ENCODE results near the gene MRPL24.
A peak's percentile ranks its signal among the peaks of the same experiment; 100 is the strongest.

Gene MRPL24

DNA sequence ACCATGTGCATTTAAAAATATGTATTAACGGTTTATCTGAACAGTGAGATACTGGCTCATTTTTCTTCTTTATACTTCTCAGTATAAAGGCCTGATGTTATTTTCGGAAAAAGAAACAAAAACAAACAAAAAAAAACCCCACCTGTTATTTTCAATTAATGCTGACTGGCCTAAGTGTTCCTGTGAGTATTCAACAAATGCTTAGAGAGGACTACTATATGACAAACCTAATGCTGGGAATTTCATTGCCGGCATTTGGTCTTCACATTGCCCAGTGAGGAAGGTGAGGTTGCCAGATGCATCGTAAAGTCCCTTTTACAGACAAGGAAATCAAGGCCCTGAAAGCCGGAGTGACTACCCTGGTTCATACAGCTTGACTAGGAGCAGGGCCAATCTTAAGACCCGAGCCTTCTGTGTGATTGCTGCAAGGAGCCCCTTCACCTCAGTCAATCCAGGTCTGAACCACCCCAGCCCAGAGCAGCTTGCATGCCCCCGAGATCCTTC is 599 bp downstream of the MRPL24 start:
- Histone ChIP-seq H4K20me1 (ENCODE audit: insufficient read depth, low read length) (no peaks in the 10 kb centered on the region), H2AFZ (ENCODE audit: low read length) (peak overlapping the region; percentile 47), H3F3A (ENCODE audit: insufficient read depth, low read length) (peaks cover 53% of the 10 kb centered on the region), H3K27ac (ENCODE audit: low read length) (peak overlapping the region; percentile 81), H3K4me3 (ENCODE audit: low read length) (peak overlapping the region; percentile 80), H3K4me1 (ENCODE audit: low read length) (peaks cover 22% of the 10 kb centered on the region), H3K9ac (ENCODE audit: low read length) (peak overlapping the region; percentile 78), H3K9me3 (replicated peaks; ENCODE audit: insufficient read depth, low read length) (no peaks in the 10 kb centered on the region), H3K9me2 (replicated peaks; ENCODE audit: insufficient read depth, low read length) (no peaks in the 10 kb centered on the region), H3K27me3 (replicated peaks; ENCODE audit: insufficient read depth, low read length) (no peaks in the 10 kb centered on the region), H3K36me3 (replicated peaks; ENCODE audit: insufficient read depth, low read length) (no peaks in the 10 kb centered on the region), H3K79me2 (ENCODE audit: low read length) (peaks cover 41% of the 10 kb centered on the region), H3K4me2 (ENCODE audit: low read depth, low read length) (peak overlapping the region; percentile 65)
- TF ChIP-seq EZH2phosphoT487 (IDR thresholded peaks at IDR 0.05; ENCODE audit: low read length) (no peak), EZH2 (optimal IDR thresholded peaks at IDR 0.05; ENCODE audit: low read depth, low read length) (no peak)
- TF ChIP-seq, protein P1, sequence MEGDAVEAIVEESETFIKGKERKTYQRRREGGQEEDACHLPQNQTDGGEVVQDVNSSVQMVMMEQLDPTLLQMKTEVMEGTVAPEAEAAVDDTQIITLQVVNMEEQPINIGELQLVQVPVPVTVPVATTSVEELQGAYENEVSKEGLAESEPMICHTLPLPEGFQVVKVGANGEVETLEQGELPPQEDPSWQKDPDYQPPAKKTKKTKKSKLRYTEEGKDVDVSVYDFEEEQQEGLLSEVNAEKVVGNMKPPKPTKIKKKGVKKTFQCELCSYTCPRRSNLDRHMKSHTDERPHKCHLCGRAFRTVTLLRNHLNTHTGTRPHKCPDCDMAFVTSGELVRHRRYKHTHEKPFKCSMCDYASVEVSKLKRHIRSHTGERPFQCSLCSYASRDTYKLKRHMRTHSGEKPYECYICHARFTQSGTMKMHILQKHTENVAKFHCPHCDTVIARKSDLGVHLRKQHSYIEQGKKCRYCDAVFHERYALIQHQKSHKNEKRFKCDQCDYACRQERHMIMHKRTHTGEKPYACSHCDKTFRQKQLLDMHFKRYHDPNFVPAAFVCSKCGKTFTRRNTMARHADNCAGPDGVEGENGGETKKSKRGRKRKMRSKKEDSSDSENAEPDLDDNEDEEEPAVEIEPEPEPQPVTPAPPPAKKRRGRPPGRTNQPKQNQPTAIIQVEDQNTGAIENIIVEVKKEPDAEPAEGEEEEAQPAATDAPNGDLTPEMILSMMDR (IDR thresholded peaks at IDR 0.05; ENCODE audit: low read length): no peak
- DNase-seq: peak; percentile 68

DNA sequence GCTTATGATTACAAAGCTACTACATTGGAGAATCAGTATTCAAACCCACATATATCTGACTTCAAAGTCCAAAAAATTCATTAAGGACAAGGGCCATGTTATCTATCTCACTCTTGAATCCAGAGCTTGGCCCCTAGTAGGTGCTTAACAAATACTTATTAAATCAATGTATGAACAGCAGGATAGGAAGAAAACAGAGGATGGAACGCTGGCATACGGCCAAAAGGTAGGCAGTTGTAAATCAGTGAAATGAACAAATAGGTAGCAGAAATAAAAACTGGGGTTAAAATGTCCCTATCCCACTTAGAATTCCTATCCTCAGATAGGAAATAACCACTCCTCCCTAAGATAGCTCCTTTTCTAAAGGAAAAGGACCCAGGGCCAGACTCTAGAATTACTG is 2.0 kb downstream of the MRPL24 start:
- Histone ChIP-seq H2AFZ (ENCODE audit: low read length) (no peak overlapping the region), H3K27me3 (replicated peaks; ENCODE audit: insufficient read depth, low read length) (no peaks in the 10 kb centered on the region), H4K20me1 (ENCODE audit: insufficient read depth, low read length) (no peaks in the 10 kb centered on the region), H3K9me3 (replicated peaks; ENCODE audit: insufficient read depth, low read length) (no peaks in the 10 kb centered on the region), H3K9me2 (replicated peaks; ENCODE audit: insufficient read depth, low read length) (no peaks in the 10 kb centered on the region), H3K4me2 (ENCODE audit: low read depth, low read length) (no peak overlapping the region), H3K36me3 (replicated peaks; ENCODE audit: insufficient read depth, low read length) (no peaks in the 10 kb centered on the region), H3K9ac (ENCODE audit: low read length) (no peak overlapping the region), H3F3A (ENCODE audit: insufficient read depth, low read length) (peaks cover 42% of the 10 kb centered on the region), H3K4me1 (ENCODE audit: low read length) (peaks cover 22% of the 10 kb centered on the region), H3K4me3 (ENCODE audit: low read length) (no peak overlapping the region), H3K27ac (ENCODE audit: low read length) (no peak overlapping the region), H3K79me2 (ENCODE audit: low read length) (peaks cover 29% of the 10 kb centered on the region)
- DNase-seq: no peak
- TF ChIP-seq EZH2phosphoT487 (IDR thresholded peaks at IDR 0.05; ENCODE audit: low read length) (no peak), EZH2 (optimal IDR thresholded peaks at IDR 0.05; ENCODE audit: low read depth, low read length) (no peak)
- TF ChIP-seq, protein P1 (IDR thresholded peaks at IDR 0.05; ENCODE audit: low read length): no peak

DNA sequence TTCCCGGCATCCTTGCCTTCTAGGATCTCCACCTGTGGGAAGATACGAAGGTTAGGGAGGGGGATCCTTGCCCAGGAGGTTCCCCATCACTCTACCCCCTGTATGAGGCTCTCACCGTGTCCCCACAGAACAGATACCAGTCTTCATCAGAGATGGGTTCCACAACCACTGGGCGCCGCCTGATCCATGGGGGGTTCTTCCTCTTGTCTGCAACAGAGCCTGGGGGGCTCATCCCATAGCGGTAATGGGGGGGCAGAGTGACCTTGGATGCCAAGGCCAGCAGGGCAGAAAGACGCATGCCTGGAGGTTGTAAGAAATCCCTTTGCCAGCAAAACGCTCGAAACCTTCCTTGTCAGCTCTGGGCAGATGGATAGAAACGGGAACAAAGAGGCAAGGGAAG is 2.5 kb downstream of the MRPL24 start:
- Histone ChIP-seq H3K27ac (ENCODE audit: low read length) (no peak overlapping the region), H3K36me3 (replicated peaks; ENCODE audit: insufficient read depth, low read length) (no peaks in the 10 kb centered on the region)

More for the DNA sequence above, 2.5 kb downstream of the MRPL24 start:
- Histone ChIP-seq H2AFZ (ENCODE audit: low read length) (no peak overlapping the region), H3K9me2 (replicated peaks; ENCODE audit: insufficient read depth, low read length) (no peaks in the 10 kb centered on the region), H4K20me1 (ENCODE audit: insufficient read depth, low read length) (no peaks in the 10 kb centered on the region), H3K9ac (ENCODE audit: low read length) (no peak overlapping the region), H3F3A (ENCODE audit: insufficient read depth, low read length) (peaks cover 37% of the 10 kb centered on the region), H3K27me3 (replicated peaks; ENCODE audit: insufficient read depth, low read length) (no peaks in the 10 kb centered on the region), H3K4me1 (ENCODE audit: low read length) (peaks cover 22% of the 10 kb centered on the region), H3K79me2 (ENCODE audit: low read length) (peaks cover 24% of the 10 kb centered on the region), H3K9me3 (replicated peaks; ENCODE audit: insufficient read depth, low read length) (no peaks in the 10 kb centered on the region), H3K4me2 (ENCODE audit: low read depth, low read length) (no peak overlapping the region), H3K4me3 (ENCODE audit: low read length) (no peak overlapping the region)
- no peak for DNase-seq
- TF ChIP-seq EZH2 (optimal IDR thresholded peaks at IDR 0.05; ENCODE audit: low read depth, low read length): no peak
- no peak for TF ChIP-seq EZH2phosphoT487 (IDR thresholded peaks at IDR 0.05; ENCODE audit: low read length)
- TF ChIP-seq, protein P1 (IDR thresholded peaks at IDR 0.05; ENCODE audit: low read length): no peak

Data from MM.1S (cell line).